ENCODE measurements around the gene NKAIN2.

The NKAIN2 gene

GRCh38 chr6:124040655-124041054 lies 237.0 kb downstream of the NKAIN2 start:
- peak; percentile 34 for DNase-seq

GRCh38 chr6:124052120-124052519 lies 248.5 kb downstream of the NKAIN2 start:
- no peak for DNase-seq

- peak; percentile 71 for DNase-seq
These were observed 249.7 kb downstream of the NKAIN2 start for GRCh38 chr6:124053315-124053714.

- DNase-seq = peak; percentile 71
These were observed 250.4 kb downstream of the NKAIN2 start for GRCh38 chr6:124054034-124054433.

GRCh38 chr6:124055395-124055794 lies 251.7 kb downstream of the NKAIN2 start:
- DNase-seq = peak; percentile 74

- peak; percentile 90 for DNase-seq
These were observed 252.3 kb downstream of the NKAIN2 start for GRCh38 chr6:124055963-124056362.

GRCh38 chr6:124056407-124057334 lies 253.0 kb downstream of the NKAIN2 start:
- DNase-seq = peak; percentile 99

- DNase-seq = peak; percentile 78
These were observed 253.8 kb downstream of the NKAIN2 start for GRCh38 chr6:124057461-124057860.

GRCh38 chr6:124064317-124065113 lies 260.9 kb downstream of the NKAIN2 start:
- peak; percentile 63 for DNase-seq

- DNase-seq = peak; percentile 81
These were observed 262.6 kb downstream of the NKAIN2 start for GRCh38 chr6:124066269-124066668.

- peak; percentile 88 for DNase-seq
These were observed 263.4 kb downstream of the NKAIN2 start for GRCh38 chr6:124066946-124067552.

GRCh38 chr6:124069230-124069950 lies 265.7 kb downstream of the NKAIN2 start:
- DNase-seq = peak; percentile 58

- DNase-seq = peak; percentile 59
These were observed 269.4 kb downstream of the NKAIN2 start for GRCh38 chr6:124073021-124073420.

GRCh38 chr6:124073820-124074587 lies 270.3 kb downstream of the NKAIN2 start:
- peak; percentile 86 for DNase-seq

GRCh38 chr6:124074606-124075005 lies 270.9 kb downstream of the NKAIN2 start:
- DNase-seq = no peak

GRCh38 chr6:124076336-124077048 lies 272.8 kb downstream of the NKAIN2 start:
- peak; percentile 93 for DNase-seq

- no peak for DNase-seq
These were observed 274.5 kb downstream of the NKAIN2 start for GRCh38 chr6:124078169-124078568.

- DNase-seq = peak; percentile 71
These were observed 276.8 kb downstream of the NKAIN2 start for GRCh38 chr6:124080483-124080882.

- peak; percentile 70 for DNase-seq
These were observed 286.8 kb downstream of the NKAIN2 start for GRCh38 chr6:124090491-124090890.

GRCh38 chr6:124099520-124099919 lies 295.9 kb downstream of the NKAIN2 start:
- peak; percentile 32 for DNase-seq

GRCh38 chr6:124110514-124110913 lies 306.8 kb downstream of the NKAIN2 start:
- no peak for DNase-seq

Measured in NCI-H69 (cell line).